T-helper 1 cell (primary cell): ENCODE results near the gene NIN.
A peak's percentile ranks its signal among the peaks of the same experiment; 100 is the strongest.
"Not testable (repeated sequence)": the region's sequence is repeated elsewhere in the genome, so short reads cannot be mapped to it uniquely, and the experiment has no call there.

Experiments
- DNase-seq, 5 donors: peaks; one replicate each; pipeline ENCODE4 v3.0.0-alpha.2; 2012 to 2020

Gene NIN

DNA sequence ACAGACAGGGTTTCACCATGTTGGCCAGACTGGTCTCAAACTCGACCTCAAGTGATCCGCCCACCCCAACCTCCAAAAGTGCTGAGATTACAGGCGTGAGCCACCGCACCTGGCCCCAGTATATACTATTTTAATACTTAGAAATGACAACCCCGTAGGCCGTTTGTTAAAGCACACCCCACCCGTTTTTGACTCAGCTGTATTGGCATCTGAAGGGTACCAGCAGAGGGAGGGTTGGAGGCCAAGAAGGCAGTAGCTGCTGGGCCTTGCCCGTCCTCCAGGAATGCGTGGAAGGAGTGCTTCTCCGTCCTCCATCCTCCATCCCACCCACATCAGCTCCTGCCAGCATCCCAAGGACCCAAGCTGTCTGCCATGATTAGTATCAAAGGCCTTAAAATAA is 6.3 kb upstream of the NIN start:
- DNase-seq, result no peak

DNA sequence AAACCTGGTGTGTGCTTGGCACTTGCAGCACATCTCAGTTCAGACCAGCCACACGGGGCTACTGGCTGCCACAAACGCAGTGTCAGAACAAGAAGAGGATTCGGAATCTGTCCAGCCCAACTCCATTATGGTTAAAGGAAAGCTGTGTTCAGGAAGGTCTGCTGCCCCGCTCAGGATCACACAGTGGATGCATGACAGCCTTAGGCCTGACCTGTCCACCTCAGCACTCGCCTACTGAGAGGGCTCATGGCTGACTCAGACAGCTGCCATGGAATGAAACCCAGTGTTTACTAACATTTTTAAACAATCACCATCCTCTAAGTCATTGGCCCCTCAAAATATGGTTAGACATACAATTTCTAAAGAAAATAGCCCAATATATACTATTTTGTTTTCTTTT is 5.6 kb upstream of the NIN start:
- DNase-seq, result no peak

DNA sequence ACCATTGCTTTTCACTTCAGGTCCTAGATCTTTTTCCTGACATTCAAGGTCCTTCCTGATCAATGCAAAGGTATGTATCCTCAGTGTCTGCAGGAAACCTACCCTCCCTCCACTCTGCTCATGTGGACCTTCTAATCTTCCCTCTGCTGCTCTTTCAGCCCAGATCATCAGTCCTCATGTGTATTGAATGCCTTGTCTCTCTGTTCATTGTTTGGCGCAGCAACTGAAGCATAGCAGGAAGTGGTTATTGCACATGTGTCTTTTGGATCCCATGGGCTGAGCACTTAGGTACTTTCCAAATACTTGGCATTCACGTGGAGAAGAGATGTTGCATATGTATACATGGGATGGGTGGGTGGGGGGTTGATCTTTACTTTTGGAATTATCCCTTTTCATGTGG is 4.3 kb upstream of the NIN start:
- DNase-seq, result no peak

DNA sequence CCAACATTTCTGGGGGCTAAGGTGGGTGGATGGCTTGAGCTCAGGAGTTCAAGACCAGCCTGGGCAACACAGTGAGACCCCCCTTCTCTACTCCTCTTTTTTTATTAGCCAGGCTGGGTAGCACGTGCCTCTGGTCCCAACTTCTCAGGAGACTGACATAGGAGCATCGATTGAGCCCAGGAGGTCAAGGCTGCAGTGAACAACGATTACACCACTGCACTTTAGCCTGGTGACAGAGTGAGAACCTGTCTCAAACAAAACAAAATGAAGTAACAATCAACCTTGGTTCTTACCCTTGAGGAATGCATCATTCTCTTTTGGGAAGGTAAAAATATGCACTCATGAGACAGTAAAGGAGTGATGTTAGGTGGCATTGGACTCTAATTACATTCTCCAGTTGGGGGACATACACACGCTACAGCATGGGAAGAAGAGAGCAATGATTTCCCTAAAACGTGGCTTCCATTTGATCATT is 3.9 kb upstream of the NIN start:
- no peak for DNase-seq

DNA sequence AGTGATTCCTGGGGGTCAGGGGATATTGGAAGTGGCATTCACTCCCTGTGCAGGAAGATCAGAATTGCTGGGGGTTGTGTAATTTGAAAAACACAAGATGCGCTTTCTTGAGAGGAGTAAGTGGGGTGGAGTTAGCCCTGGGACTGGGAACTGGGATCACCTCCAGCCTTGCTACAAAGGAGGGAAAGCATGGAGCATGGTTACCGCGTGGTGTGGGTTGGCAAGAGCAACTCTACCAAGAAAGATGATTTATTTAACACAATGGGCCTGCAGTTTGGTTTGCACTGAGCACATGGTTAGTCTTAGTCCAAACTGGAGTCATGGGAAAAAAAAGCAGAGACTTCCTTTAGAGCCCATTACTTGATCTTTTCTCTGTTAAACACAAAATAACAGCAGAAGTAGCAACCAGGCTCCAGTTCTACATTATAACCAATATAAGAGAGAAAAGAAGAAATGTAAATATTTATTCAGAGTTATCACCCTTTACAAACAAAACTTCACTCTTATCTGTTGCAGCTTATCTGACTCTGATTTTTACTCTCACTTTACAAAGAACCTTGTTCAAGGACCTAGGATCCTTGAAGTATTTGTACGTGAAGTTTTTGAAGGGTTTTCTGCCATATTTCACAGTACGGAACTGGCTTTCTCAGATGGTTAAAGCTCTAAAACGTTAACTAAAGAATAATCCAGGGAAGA is 2.1 kb upstream of the NIN start:
- DNase-seq, result no peak

DNA sequence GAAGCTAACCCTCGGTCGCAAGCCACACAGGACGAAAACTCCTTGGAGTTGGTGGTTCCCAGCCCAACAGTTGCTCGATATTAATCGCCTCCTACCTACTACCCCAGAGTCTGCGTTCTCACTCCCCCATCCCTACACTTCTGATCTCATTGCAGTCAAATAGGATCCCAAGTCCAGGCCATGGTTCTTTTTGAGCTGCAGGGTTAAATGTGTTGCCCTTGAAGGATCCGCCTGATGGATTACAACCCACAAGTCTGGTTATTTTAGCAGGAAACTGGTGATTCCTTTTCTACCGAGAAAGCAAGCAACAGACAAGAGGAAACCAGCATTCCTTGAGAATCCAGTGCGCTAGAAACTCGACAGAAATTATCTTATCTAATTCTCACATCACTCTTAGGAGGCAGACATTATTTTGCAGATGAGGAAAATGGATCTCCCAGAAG is 785 bp upstream of the NIN start:
- DNase-seq, result no peak

DNA sequence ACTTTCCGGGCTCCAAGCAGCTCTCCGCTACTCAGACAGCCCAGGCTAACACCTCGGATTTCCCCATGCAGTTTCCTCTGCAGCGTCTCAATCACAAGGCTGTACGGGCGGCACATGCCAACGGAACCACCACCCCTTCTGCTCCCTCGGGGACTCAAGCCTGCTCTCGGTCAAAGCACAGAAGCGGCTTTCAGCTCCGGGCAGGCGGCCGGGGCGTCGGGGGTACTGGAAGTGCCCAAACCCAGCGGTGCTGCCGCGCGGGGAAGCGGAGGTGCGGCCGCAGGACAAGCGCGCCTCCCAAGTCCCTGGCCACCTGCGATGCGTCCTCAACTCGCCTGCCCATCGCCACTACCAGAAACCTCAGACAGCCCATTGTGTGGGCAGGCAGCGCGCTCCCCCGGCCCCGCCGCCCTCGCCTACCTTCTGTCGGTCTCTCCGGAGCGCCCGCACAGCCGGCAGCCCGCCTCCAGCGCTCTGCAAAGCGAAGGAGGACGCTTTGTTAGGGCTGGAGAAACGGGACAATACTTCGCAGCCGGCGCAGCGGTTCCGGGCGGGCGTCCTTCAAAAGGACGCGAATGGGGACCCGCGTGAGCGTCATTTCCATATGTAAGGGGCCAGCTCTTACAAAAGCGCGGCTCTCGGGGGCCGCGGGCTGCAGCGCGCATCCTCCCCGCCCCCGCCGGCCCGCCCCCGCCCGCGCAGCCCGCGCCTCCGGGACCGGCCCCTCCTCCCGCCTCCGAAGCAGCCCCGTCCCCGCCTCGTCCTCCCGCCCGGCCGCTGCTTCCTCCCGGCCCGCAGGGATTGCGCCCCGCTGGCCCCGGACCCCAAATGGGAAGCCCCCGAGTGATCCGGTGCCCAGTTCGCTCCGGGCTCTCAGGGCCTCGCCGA is 674 bp downstream of the NIN start:
- DNase-seq, result peak; percentile 35 to 63 (median 58)

DNA sequence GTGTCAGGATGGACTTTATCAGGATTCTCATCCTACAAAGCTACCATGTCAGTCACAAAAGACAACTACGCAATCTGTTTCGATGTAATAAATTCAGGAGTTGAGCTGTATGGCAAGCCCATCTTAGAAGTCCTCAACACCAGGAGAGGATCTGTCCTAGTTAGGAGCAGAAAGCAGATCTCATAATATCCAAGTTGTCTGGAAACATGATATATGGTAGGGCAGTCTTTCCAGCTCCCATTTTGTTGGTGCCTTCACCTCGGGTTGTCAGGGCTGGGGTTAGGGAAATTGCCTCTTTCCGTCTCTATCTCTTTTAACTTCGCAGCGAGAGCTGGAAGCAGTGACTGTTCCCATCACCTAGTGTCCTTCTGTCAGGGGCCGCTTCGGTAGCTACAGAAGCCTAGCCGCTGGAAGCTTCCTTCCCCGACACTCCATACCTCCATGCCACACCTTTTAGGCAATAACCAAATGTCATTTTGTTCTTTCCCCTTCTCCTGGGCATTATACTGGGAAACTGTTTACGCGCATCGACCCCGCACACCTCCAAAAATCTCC is 1.4 kb downstream of the NIN start:
- no peak for DNase-seq

DNA sequence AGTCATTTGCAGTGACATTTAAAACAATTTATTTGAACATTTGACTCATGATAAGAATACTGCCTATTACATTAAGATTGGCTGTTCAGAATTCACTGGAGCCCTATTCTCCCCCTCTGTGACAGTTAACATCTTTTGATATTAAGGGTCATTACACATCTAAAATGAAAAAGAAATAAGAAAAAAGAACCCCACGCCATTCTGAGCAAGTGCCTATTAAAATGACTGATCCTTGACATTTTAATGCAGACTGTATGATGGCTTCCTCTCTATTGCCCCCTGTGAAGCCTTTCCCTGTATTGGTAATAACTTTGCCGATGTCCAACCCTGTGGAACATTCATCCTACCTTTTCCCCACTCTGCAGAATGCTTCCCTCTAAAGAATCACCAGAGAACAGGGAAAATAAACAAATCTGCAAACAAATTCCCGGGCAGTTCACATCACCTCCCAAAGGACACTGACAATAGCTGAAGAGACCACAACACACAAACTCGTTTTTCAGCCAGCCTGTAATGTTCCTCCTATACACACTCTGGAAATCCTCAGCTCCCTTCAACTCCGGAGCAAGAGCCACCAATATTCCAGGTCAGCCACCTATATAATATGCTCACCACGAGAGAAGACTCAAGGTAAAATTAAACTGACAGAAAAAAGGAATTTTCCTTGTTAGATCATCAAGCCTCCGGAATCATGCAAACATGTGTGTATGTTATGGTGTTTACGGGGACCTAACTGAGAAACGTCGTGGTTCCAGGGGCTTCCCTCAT is 2.1 kb downstream of the NIN start:
- no peak for DNase-seq

DNA sequence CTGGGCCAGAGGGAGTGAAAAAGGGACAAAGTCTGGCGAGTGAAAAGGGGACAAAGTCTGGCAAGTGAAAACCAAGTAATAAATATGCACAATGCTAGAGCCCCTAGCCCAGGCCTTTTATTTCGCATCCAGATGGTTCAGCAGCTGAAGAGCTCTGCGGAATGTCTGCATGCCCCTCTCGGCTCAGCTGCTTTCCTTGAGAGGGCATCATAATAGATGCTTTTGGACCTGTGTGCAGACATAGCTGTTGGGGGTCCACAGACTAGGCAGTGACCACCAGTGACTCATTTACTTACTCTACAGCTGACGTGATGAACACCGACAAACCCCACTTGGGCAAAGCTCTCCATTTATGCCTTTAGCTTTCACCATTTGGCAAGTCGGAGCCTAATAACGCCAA is 4.3 kb downstream of the NIN start:
- no peak for DNase-seq

DNA sequence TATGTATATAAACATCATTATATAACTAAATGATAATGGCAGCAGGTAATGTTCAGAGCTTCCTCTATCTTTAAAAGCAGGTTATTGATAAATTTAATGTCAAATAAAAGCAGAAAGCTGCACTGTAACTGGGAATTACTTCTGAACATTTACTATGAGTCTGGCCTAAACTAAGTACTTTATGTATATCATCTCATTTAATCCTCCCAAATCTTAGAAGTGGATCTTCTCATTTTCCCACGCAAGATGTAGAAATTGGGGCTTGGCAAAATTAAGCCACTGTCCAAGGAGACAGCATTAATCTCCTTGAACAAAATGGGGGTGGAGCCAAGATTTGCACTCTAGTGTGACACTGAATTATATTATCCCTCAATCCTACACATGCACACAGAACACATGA is 5.7 kb downstream of the NIN start:
- DNase-seq, result no peak

DNA sequence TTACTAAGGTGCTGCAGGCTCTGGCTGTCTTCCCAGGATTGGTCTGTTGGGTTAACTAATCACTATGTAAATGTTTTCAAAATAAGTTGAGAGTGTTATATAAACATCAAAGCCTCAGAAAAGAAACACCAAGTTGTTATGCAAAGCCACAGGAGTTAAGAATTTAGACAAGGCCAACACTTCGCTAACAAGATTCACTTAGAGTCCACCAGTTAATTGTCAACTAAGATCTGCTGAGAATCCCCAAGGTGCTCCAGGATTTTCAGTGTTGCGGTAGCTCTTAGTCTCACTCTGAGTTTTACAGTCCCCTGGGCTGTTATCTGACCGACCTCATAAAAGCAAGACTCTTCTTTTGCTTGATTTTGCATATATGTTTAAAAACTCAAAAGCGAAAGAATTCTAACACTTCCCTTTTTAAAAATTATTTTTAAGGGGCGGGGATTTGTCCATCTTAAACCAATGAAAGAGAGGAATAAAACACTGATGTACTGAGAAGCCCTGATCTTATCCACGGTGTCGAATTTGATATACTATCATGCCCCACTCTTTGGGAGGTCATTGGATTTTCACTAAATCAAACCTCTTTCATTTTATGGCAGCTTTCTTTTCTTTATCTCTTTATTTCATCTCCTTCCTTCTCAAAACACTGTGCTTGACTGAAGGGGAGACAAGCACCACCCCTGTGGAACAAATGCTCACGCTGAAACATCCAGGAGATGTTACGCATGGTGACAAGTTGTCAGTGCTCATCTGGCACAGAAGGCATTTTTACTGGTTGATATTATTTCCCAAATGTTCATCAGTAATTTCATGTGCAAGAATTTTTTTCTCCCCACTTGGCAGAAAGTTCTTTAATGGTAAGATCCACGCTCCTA is 7.0 kb downstream of the NIN start:
- no peak for DNase-seq

DNA sequence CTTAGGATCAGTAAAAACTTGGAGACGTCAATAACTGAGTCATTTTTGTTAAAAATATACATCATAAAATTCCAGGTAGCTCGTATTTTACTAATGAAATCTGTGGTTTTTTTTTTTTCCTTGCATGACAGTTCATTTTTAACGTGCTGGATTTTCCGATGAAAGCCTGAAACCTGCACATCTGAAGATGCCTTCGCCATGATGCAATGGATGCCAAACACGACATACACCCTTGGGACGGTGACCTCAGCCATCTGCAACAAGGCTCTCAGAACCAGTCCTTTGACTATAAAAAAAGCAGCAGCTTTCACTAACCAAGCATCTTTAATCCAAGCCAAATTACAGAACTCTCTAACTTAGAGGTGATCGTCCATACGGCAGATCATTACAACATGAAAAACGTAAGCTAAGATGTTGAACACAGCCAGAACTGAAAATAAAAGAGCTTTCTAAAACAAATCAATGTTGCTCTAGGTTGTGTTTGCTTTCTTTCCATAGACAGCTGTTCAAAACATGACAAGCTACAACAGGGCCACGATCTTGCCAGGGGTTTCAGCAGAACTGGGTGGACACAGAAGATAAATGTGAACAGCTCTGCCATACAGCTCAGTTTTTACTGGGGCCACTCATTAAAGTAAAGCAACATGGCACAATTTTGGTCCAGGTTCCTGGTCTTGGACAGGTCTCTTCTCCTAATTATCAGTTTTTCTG is 7.8 kb downstream of the NIN start:
- DNase-seq, result peak in 1 of 5 donors; percentile 40

DNA sequence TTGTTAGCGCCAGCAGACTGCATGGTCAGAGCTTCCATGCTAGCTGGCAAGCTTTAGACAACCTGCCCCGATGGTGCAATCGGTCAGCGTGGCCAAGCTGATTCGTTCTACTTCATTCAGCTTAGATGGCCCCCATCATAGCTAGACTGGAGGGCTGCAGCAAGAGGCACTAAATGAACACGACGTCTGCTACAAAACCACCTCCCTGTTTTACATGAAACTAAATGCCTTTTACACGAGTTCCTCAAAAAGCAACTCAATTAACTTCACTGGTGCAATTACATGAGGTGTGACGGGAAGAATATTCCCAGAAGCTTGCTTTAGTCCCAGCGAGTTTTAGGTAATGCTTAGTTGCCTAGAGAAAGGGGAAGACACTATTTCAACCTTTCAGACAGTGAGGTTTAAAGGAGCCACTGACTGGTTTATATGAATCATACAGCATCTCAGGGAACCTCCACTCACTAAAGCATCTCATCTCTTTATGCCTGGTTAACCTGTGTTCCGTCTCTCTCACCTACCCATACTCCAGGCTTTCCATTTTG is 8.4 kb downstream of the NIN start:
- peak in 1 of 5 donors; percentile 34 for DNase-seq

DNA sequence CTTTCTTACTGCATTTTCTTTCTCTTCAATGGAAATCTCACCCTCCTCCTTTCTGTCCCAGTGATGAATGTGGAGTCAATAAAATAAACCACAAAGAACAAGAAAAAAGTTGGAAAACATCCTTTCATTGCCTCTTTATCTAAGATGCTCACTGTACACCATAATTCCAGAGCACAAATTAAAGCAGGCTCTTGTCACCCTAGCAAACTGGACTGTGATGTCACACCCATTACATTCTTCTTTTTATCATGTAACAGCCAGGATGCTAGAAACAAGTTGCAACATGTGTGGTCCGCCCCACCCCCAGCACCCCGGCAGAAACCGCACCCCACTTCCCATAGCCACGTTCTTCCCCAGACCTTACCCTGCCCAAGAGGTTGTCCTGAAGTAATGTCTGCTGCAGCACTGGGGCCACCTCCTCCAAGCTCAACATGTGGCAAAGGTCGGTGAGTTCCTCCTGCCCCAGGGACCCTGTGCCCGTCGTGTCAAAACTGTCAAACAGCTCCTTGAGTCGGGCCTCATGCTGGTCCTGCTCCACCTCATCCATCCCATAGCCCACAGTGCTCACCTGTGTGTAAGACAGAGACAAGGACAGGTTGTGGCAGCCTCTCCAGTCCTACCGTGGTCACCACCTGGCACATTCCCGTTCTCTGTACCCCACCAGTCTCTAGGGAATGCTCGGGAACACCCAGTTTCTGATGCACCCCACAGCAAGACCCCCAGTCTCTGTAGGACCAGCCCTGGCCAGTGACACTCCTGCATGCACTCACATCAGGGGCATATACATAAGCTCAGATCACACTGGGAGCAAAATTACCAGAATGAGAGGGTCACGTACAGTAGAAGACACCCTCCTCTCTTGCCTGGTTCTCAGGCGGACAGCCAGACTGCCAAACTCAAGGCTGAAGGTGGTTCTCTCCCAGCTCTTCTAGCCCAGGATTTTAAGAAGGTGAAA is 9.2 kb downstream of the NIN start:
- DNase-seq, result peak in 4 of 5 donors; percentile 26 to 85 (median 40)

DNA sequence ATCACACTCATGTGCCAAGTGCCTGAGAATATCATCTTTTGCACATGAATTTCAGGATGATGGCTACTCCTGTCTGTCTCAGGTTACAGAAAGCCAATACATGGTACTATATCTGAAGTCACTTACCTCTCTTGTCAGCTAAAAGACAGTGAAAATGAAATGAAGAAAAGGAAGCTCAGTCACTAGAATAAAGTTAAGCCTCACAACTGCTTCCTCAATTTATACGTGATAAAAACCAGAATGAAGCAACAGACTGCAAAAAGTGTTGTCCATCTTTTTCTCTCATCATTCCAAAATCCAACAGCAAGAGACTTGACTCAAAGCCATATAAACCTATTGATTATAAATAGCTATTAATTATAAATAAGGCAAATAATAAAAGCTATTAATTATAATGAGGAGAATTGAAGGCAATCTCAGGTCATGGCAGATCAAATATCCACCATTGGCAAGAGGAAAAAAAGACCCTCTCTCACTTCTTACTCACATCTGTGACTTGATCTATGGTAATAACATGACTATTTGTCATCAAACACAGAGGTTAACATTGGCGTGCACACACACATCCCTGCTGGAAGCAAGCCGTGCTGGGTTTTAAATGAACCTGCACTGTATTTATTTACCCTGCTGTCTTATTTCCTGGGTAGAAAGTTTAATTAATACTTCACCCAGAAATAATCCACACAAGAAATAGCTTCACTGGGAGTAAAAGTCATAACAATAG is 10.0 kb downstream of the NIN start:
- DNase-seq, result no peak

DNA sequence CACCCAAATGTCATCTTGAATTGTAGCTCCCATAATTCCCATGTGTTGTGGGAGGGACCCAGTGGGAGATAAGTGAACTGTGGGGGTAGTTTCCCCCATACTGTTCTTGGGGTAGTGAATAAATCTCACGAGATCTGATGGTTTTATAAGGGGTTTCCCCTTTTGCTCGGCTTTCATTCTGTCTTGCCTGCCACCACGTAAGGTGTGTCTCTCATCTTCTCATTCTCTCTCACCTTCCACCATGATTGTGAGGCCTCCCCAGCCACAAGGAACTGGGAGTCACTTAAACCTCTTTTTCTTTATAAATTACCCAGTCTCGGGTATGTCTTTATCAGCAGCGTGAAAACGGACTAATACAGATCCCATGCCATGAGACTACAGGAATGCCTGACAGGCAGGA is 11.7 kb downstream of the NIN start:
- not testable (repeated sequence) for DNase-seq

DNA sequence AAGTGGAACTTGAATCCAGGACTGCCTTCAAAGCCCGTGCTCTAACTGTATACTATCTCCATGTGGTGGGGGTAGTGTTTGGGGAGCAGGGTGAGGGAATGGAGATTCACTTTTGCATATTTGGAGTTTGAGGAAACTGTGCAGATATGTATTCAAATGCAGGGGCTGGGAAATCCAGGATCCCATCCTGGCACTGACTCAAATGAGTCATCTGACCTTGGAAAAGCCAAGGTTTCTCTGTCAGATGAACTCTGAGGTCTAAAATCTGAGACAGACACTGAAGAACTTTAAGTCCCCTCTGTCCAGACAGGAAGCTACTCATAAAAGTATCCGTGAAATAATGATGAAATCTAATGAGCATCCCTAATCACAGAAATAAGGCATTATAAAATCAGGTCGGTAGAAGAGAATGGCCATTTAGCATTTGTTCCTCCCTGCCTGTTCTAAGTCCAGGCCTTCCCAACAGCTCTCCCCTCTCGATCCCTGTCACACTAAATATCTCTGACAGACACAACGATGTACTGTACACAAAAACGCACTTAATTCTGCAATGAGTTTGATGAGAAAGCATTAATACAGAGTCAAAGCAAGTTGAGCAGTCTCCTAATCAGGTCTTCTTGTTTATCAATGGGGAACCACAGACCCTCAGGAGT is 14.4 kb downstream of the NIN start:
- DNase-seq, result no peak
